CD14-positive monocyte (primary cell): ENCODE results near the gene CISTR. TPM values are rescaled to one million over a fixed set of nuclear protein-coding genes. Genes with fewer than 3 reads are reported as not detected.

Experiments
- DNase-seq, 3 donors: peaks; one replicate each; pipeline ENCODE4 v3.0.0-alpha.2; 2011 to 2022
- H2AFZ ChIP-seq: 2 replicates; pipeline ENCODE4 v1.6.0; 2012; ENCODE audit warnings: mild to moderate bottlenecking, low read depth, low read length, inconsistent platforms; ENCODE audit not compliant: insufficient read depth, poor library complexity, severe bottlenecking
- H3K27ac ChIP-seq, 2 donors: 1 replicate in 1 of 2; 2 replicates in 1 of 2; pipeline ENCODE4 v1.5.1; 2012 to 2013; ENCODE audit warnings: low read length in 2 of 2, control low read depth in 1 of 2, inconsistent platforms in 1 of 2, low read depth in 1 of 2, mild to moderate bottlenecking in 1 of 2
- H3K27me3 ChIP-seq, 2 donors: one replicate each; pipeline versions ENCODE4 v1.6.0 to v1.6.1; 2011 to 2013; ENCODE audit warnings: low read length in 2 of 2; ENCODE audit not compliant: control insufficient read depth in 2 of 2, insufficient read depth in 2 of 2
- H3K36me3 ChIP-seq, 2 donors: replicated peaks in 1 of 2; 1 replicate in 1 of 2; 2 replicates in 1 of 2; pipeline versions ENCODE4 v1.5.1 to v1.6.1; 2012 to 2013; ENCODE audit warnings: low read length in 2 of 2, control low read depth in 1 of 2, inconsistent platforms in 1 of 2, mild to moderate bottlenecking in 1 of 2; ENCODE audit not compliant: insufficient read depth in 2 of 2, control insufficient read depth in 1 of 2
- H3K4me1 ChIP-seq, 2 donors: 1 replicate in 1 of 2; 2 replicates in 1 of 2; pipeline versions ENCODE4 v1.5.1 to v1.6.1; 2012 to 2013; ENCODE audit warnings: low read length in 2 of 2, control low read depth in 1 of 2, inconsistent platforms in 1 of 2, mild to moderate bottlenecking in 1 of 2, moderate library complexity in 1 of 2; ENCODE audit not compliant: insufficient read depth in 2 of 2, control insufficient read depth in 1 of 2
- H3K4me2 ChIP-seq: replicated peaks from 2 replicates; pipeline ENCODE3; 2012; ENCODE audit warnings: low read length, moderate library complexity, mild to moderate bottlenecking; ENCODE audit not compliant: poor library complexity, severe bottlenecking; ENCODE audit errors: extremely low read depth
- H3K4me3 ChIP-seq, 3 experiments: fragments of 200-600 bp in 1 of 3; sonication (generic) in 1 of 3; replicated peaks in 1 of 3; 1 replicate in 2 of 3; 2 replicates in 1 of 3; pipeline ENCODE4 v1.5.1; 2011 to 2013; ENCODE audit warnings: low read length in 3 of 3, mild to moderate bottlenecking in 3 of 3, control low read depth in 2 of 3, low read depth in 2 of 3, inconsistent platforms in 1 of 3, moderate library complexity in 1 of 3
- H3K79me2 ChIP-seq: 2 replicates; pipeline ENCODE4 v1.6.0; 2012; ENCODE audit warnings: mild to moderate bottlenecking, control low read depth, inconsistent platforms, low read length, moderate library complexity; ENCODE audit not compliant: insufficient read depth
- H3K9ac ChIP-seq: 2 replicates; pipeline ENCODE4 v1.6.0; 2017; ENCODE audit warnings: low read length, mild to moderate bottlenecking; ENCODE audit not compliant: insufficient read depth, poor library complexity, severe bottlenecking
- H3K9me3 ChIP-seq, 2 donors: replicated peaks in 1 of 2; 1 replicate in 1 of 2; 2 replicates in 1 of 2; pipeline versions ENCODE4 v1.5.1 to v1.6.1; 2012 to 2013; ENCODE audit warnings: low read length in 2 of 2, control low read depth in 1 of 2; ENCODE audit not compliant: control insufficient read depth in 1 of 2, insufficient read depth in 1 of 2
- H4K20me1 ChIP-seq: 2 replicates; pipeline ENCODE4 v1.6.0; 2012; ENCODE audit warnings: mild to moderate bottlenecking, low read length, control low read depth, moderate library complexity; ENCODE audit not compliant: insufficient read depth
- H3K27ac Mint-ChIP-seq, 7 donors: one replicate each; pipeline ENCODE4 v1.8.0; 2020; ENCODE audit warnings: mild to moderate bottlenecking in 7 of 7, mixed read lengths in 7 of 7, moderate library complexity in 6 of 7, inconsistent platforms in 2 of 7
- H3K27me3 Mint-ChIP-seq, 3 donors: one replicate each; pipeline ENCODE4 v1.8.0; 2021 to 2022; ENCODE audit warnings: low read depth in 3 of 3, mild to moderate bottlenecking in 3 of 3, mixed read lengths in 3 of 3, moderate library complexity in 3 of 3, inconsistent platforms in 1 of 3
- H3K36me3 Mint-ChIP-seq, 2 donors: one replicate each; pipeline ENCODE4 v1.8.0; 2020; ENCODE audit warnings: mixed read lengths in 2 of 2, inconsistent platforms in 1 of 2, mild to moderate bottlenecking in 1 of 2
- H3K4me1 Mint-ChIP-seq: one replicate; pipeline ENCODE4 v1.8.0; 2020; ENCODE audit warnings: mild to moderate bottlenecking, mixed read lengths
- H3K4me3 Mint-ChIP-seq, 2 donors: one replicate each; pipeline ENCODE4 v1.8.0; 2020; ENCODE audit warnings: mild to moderate bottlenecking in 2 of 2, mixed read lengths in 2 of 2, moderate library complexity in 1 of 2
- H3K9me3 Mint-ChIP-seq, 7 donors: one replicate each; pipeline ENCODE4 v1.8.0; 2020 to 2022; ENCODE audit warnings: mixed read lengths in 7 of 7, mild to moderate bottlenecking in 6 of 7, moderate library complexity in 6 of 7, inconsistent platforms in 2 of 7
- WGBS: methylation state at CpG from one replicate; pipeline ENCODE4 v1.1.5; 2013; ENCODE audit warnings: missing lambda C conversion rate; ENCODE audit not compliant: insufficient coverage; 5-methylcytosine and 5-hydroxymethylcytosine counted together
- intact Hi-C, 2 donors: fragments of 100-400 bp; cut with micrococcal nuclease; formaldehyde crosslinking; loops; one replicate each; pipeline versions ENCODE4 v1.15.0 to v1.15.1; 2023
- polyA plus RNA-seq, 3 donors: library from polyadenylated mRNA; depleted of rRNA in 1 of 3; unstranded in 2 of 3; stranded (reverse) in 1 of 3; fragments of 300-500 nt in 2 of 3; fragments of >200 nt in 1 of 3; fragmentation: Illumina TruSeq in 2 of 3; gene quantifications; 1 replicate in 2 of 3; 2 replicates in 1 of 3; pipeline ENCODE4 v1.2.3, GENCODE V29; 2012 to 2021
- TF ChIP-seq, protein P1 (sequence below): fragments of 200-600 bp; IDR thresholded peaks from one replicate; pipeline ENCODE4 v1.8.0; 2022; ENCODE audit warnings: antibody characterized with exemption, mild to moderate bottlenecking

Gene CISTR
- polyA plus RNA-seq, 3 donors: not detected

DNA sequence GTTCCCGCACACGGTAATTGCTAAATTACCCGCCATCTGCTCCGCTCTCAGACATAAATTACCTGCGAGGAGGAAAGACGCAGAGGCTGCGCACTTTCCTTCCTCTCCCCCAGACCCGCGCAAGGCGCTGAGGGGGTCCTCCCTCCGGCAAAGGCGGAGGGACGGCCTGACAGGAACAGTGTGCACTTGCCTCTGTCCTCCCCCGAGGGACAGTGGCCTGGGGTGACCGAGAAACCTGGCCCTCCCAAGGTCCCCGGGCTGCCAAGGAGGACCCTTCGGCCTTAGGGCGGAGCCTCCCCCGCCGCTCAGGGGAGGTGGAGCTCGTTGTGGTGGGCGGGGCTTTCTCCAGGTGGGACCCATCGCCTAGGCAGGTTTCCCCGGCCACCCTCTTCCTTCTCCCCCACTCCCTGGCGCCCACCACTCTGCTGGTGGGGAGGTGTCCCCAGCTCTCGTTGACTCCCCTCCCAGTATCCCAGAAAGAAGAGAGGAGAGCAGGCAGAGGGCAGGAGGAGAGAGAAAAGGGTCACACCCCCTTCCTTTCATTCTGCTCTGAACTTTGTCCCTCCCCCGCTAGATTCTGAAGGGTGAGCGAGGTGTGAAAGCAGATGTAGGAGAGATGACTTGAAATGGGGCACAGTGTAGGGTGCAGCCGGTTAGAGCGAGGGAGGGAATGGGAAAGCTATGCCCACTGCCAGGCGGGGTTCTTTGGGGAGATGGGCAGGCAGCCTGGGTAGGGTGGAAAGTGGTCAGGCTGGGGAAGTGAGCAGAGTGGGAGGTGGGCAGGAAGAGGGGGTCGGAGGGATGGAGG, 13.2 kb downstream of the CISTR start:
- intact Hi-C loops: no loop called here
- Histone ChIP-seq H3K79me2 (no peaks in the 10 kb centered on the region), H3K27me3 (peaks cover 58 to 84% of the 10 kb centered on the region in 2 donors), H2AFZ (no peak overlapping the region), H4K20me1 (no peaks in the 10 kb centered on the region), H3K9me3 (peaks cover 0 to 36% of the 10 kb centered on the region in 2 donors), H3K4me3 (no peak overlapping the region), H3K4me2 (no peak overlapping the region), H3K9ac (no peak overlapping the region), H3K4me1 (peaks cover 0 to 10% of the 10 kb centered on the region in 2 donors), H3K36me3 (no peaks in the 10 kb centered on the region), H3K27ac (no peak overlapping the region)
- H3K9me3 Mint-ChIP-seq: peaks cover 0 to 7% (median 0%) of the 10 kb centered on the region in 7 donors
- TF ChIP-seq, protein P1, sequence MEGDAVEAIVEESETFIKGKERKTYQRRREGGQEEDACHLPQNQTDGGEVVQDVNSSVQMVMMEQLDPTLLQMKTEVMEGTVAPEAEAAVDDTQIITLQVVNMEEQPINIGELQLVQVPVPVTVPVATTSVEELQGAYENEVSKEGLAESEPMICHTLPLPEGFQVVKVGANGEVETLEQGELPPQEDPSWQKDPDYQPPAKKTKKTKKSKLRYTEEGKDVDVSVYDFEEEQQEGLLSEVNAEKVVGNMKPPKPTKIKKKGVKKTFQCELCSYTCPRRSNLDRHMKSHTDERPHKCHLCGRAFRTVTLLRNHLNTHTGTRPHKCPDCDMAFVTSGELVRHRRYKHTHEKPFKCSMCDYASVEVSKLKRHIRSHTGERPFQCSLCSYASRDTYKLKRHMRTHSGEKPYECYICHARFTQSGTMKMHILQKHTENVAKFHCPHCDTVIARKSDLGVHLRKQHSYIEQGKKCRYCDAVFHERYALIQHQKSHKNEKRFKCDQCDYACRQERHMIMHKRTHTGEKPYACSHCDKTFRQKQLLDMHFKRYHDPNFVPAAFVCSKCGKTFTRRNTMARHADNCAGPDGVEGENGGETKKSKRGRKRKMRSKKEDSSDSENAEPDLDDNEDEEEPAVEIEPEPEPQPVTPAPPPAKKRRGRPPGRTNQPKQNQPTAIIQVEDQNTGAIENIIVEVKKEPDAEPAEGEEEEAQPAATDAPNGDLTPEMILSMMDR: no peak
- DNase-seq: no peak
- H3K27ac Mint-ChIP-seq: no peak overlapping the region
- H3K4me1 Mint-ChIP-seq: peaks cover 25% of the 10 kb centered on the region
- 10% methylated on average over 6 of the region's 32 CpGs for WGBS
- peak overlapping the region; percentile 16 to 83 for H3K4me3 Mint-ChIP-seq
- peaks cover 0 to 3% of the 10 kb centered on the region in 2 donors for H3K36me3 Mint-ChIP-seq
- H3K27me3 Mint-ChIP-seq: peaks cover 19 to 69% (median 32%) of the 10 kb centered on the region in 3 donors

DNA sequence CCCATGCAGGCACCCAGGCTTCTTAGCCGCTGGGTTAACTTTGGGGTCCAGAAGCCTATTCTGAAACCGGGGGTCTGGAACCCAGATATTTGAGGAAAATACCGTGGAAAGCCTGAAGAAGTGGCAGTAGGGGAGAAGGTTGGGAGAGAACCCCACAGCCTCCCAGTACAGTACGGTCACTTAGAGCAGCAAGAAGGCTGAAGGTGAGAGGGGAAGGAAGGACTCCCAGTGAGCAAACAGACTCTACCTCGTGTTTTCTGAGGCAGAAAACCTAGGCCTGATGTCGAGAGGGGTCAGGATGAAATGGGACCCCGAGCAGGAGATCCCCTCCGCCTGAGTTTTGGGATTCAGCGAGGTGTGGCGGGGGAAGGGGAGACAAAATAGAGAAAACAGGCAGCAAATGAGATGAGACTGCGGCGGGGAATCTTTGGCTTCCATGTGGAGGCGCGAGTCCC, 13.8 kb downstream of the CISTR start:
- Mint-ChIP-seq H3K27ac (no peak overlapping the region), H3K4me3 (peak overlapping the region in 1 of 2 donors; percentile 73), H3K9me3 (peaks cover 0 to 7% (median 0%) of the 10 kb centered on the region in 7 donors), H3K4me1 (peaks cover 18% of the 10 kb centered on the region), H3K27me3 (peaks cover 24 to 63% (median 31%) of the 10 kb centered on the region in 3 donors), H3K36me3 (peaks cover 0 to 3% of the 10 kb centered on the region in 2 donors)
- peaks cover 62 to 87% of the 10 kb centered on the region in 2 donors for H3K27me3 ChIP-seq
- H3K79me2 ChIP-seq: no peaks in the 10 kb centered on the region
- peaks cover 0 to 36% of the 10 kb centered on the region in 2 donors for H3K9me3 ChIP-seq
- H3K4me1 ChIP-seq: peaks cover 0 to 5% of the 10 kb centered on the region in 2 donors
- no peaks in the 10 kb centered on the region for H4K20me1 ChIP-seq
- no peaks in the 10 kb centered on the region for H3K36me3 ChIP-seq
- 24% methylated on average over 9 of the region's 14 CpGs for WGBS
- TF ChIP-seq, protein P1: no peak
- H3K4me2 ChIP-seq: no peak overlapping the region
- no peak overlapping the region for H2AFZ ChIP-seq
- H3K9ac ChIP-seq: no peak overlapping the region
- intact Hi-C loops: no loop called here
- no peak overlapping the region for H3K4me3 ChIP-seq
- DNase-seq: no peak
- no peak overlapping the region for H3K27ac ChIP-seq
